NCI-H2196 treated with DMSO at 0.1 percent for 48 hours (cell line): ENCODE measurements around the gene USP47.

ENCODE experiments used
- DNase-seq: peaks from one replicate; lab custom pipeline; 2025; ENCODE audit not compliant: unreplicated experiment; lab: John Stamatoyannopoulos, UW

Gene USP47

GRCh38 chr11:11862999-11863398 is 21.2 kb downstream of the USP47 start:
- no peak for DNase-seq

GRCh38 chr11:11864332-11864731 is 22.6 kb downstream of the USP47 start:
- DNase-seq, result no peak

DNA sequence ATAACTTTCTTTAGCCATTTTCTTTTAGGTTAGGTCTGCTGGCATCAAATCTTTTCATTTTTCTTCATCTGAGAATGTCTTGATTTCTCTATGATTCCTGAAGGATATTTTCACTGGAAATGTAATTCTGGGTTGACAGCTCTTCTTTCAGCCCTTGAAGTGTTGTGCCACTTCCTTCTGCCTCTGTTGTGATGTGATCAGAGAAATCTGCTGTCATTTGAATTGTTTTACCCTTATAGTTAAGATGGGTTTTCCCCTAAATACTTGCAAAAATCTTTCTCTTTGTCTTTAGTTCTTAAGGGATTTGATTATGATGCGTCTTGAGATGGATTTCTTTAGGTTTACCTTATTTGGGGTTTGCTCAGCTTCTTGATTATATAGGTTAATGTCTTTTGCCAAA is 23.0 kb downstream of the USP47 start:
- no peak for DNase-seq

- DNase-seq, result no peak
These were observed 23.7 kb downstream of the USP47 start for GRCh38 chr11:11865449-11865848.

DNA sequence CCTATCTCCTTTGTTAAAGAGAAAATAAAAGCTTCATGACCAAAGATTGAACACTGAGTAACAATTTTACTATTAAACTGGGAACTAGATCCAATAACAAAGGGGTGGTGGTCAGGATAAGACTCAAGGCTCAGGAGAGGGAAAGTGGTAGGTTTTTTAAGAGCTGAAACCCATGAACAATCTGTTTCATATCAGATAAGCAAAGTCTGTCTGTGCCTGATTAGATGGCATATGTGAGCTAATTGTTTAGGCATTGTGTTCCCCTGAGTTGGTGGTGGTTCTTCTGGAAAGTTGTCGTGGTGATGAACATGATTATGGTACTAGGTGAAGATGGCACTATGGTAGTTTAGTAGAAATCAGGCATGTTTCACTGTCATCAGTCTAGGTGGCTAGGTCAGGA is 24.4 kb downstream of the USP47 start:
- DNase-seq, result no peak

- DNase-seq, result no peak
These were observed 25.9 kb downstream of the USP47 start for GRCh38 chr11:11867720-11868119.

DNA sequence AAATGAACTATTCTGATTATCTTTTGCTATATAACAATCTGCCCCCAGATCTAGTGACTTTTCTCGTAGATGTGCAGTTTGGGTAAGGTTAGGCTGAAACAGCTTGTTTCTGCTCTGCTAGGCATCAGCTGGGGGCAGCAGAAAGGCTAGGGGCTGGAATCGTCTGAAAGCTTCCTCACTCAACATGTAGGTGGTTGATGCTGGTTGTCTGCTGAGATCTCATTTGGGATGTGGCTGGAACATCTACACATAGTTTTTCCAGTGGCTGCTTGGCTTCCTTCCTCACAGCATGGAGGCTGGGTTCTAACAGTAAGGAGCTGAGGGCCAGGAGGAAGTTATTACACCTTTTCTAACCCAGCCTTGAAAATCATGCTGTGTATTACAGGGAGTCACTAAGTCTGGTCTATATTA is 30.2 kb downstream of the USP47 start:
- DNase-seq, result no peak

- peak; percentile 11 for DNase-seq
These were observed 34.7 kb downstream of the USP47 start for GRCh38 chr11:11876458-11876857.

DNA sequence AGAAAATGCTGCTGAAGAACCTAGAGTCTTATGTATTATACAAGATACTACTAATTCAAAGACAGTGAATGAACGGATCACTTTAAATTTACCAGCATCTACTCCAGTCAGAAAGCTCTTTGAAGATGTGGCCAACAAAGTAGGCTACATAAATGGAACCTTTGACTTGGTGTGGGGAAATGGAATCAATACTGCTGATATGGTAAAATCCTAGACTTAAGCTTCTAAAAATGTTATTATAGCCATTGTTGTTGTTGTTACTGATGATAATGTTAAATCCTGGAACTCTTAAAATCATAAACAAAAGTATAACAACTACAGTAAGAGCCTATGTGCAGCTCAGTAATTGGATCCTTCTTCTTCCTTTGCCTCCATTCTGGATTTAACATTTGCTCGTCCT is 38.4 kb downstream of the USP47 start:
- no peak for DNase-seq

- no peak for DNase-seq
These were observed 40.8 kb downstream of the USP47 start for GRCh38 chr11:11882539-11882938.

DNA sequence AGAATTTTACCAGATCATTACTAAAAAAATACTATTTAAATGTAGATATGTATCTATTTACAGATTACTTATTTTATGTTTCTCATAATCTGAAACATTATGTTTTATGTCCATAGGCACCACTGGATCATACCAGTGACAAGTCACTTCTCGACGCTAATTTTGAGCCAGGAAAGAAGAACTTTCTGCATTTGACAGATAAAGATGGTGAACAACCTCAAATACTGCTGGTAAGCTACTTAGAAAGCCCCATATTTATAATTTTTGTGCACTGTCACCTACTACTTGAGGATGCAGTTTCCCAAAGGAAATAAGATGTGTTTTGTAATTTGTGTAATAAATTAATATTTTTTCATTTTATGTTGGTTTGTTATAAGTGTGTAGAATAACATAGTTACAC is 42.6 kb downstream of the USP47 start:
- DNase-seq, result no peak

DNA sequence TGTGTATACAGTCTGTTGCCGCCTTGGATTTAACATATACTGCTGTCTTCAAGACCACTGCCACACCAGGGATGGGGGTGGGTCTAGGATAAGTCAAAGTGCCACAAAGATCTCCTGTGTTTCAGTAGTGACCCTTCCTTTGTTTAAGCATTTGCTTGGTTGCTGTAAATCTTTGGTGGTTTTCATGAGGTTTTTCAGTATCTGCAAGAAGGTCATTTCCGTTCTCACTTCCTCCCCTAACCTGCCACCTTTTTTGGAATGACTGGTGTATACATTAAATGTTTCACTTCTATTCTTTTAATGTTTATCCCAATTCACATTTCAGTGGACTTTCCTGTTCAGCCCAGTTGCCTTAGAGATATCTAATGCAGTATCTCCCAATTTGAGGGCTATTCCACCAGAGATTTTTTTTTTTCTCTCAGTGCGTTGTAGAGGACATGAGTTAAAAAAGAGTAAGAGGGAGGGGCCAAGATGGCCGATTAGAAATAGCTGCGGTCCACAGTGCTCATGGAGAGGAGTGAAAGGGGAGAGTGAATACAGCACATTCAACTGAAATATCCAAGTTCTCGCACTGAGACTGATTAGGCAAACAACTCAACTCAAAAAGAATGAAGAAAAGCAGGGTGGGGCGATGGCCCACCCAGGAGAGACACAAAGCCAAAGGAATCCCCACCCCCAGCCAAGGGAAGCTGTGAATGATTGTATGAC is 43.2 kb downstream of the USP47 start:
- DNase-seq, result no peak

DNA sequence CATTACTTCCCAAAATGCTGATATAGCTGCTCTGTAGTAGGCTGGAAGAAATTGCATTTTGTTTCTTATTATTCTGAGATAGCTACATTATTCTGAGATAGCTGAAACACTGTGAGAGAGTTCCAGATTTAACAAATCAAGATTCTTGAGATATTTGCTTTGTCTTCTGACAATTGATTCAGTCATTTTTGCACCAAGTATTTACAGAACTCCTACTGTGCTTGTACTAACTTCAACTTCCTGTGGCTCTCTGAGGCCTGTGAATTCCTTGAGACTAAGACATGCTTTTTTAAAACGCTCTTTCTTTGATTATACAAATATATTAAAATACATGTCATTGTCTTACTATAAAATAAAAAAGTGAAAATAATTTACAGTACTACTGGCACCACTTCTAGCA is 52.7 kb downstream of the USP47 start:
- no peak for DNase-seq

DNA sequence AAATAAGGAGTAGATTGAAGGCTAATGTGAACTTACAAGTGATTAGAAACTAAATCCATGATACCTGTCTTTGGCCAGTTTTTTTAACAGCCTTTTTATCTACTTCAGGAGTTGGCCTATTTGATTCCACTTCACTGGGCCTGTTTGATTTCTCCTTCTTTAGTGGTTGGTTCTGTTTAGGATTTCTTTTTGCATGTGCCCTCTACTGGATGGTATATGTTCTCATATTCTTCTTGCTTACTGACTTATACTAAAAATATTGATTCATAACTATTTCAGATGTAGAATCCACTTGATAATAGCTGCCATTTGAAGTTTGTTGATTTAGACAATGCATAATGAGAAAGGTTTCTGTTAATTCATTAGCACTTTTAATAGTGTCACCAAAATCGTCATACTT is 53.9 kb downstream of the USP47 start:
- no peak for DNase-seq

DNA sequence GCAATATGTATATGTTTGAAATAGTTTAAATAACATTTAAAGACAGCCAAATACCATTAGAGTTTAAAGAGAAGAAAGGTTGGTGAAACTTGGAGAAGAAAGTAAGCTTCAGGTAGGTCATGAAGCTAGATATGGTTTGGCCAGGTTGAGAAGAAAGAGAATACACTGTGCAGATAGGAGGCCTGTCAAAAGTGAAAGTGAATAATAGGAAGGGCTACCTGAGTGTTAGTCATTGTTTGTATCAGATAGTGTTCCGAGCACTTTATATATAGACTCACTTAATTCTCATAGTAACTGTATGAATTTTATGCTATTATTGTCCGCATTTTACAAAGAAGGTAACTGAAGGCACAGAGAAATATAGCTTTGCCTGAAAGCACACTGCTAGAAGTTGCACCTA is 56.9 kb downstream of the USP47 start:
- no peak for DNase-seq

- DNase-seq, result no peak
These were observed 57.6 kb downstream of the USP47 start for GRCh38 chr11:11899401-11899800.

DNA sequence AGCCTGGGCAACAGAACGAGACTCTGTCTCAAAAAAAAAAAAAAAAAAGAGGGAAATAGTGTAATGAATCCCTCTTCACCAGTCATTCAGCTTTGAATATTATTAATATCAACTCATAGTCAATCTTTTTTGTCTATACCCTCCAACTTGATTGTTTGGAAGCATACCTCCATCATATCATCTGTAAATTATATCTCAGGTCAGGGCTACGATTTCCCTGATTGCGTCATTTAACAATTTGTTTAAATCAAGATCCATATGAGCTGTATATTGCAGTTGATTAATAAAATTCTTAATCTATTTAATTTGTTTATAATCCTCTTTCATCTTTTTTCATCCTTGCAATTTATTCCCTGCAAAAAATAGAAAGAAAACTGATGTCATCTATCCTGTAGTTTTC is 60.2 kb downstream of the USP47 start:
- no peak for DNase-seq

DNA sequence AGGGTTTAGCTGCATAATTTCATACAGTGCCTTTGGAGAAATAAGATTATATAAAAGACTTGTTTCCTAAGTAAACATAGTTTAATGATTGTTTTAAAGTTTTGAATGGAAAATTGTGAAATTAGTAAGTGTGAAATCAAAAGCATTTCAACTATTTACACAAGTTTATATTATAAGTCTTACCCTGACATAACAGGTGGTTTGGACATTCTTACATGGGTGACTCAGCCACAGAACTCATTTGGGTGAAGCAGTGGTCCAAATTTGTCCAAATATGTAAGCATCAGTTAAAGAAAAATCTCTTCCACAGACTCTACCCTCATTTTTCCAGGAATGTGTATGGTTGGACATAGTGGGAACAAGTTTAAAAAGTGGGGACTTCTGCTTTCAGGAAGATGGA is 68.0 kb downstream of the USP47 start:
- DNase-seq, result no peak

- no peak for DNase-seq
These were observed 68.8 kb downstream of the USP47 start for GRCh38 chr11:11910541-11910940.

DNA sequence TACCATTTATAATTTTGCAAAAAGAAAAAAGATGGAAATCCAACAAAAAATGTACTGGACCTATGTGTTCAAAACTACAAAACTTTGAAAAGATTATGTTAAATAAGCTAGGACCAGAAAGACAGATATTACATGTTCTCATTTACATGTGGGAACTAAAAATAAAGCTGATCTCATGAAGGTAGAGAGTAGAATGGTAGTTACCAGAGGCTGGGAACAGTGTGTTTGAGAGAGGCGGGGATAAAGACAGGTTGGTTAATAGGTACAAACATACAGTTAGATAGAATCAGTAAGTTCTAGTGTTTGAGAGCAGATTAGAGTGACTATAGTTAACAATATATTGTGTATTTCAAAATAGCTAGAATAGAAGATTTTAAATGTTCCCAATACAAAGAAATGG is 71.6 kb downstream of the USP47 start:
- DNase-seq, result no peak

DNA sequence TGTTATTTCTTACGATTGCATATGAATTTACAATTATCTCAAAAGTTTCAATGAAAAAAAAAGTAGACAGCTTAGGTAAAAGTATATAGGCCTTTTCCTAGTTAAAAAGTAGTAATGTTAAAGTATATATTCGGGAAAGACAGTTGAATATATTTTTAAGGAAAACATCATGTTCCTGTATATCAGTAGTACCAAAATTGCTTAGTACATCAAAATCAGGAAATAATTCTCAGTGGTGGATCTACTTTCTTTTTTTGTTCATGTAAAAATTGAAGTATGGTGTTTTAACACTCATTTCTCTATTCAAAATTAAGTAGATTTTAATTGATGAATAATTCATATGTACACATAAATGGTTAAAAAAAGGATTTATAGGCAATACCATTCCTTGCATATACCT is 73.9 kb downstream of the USP47 start:
- no peak for DNase-seq

GRCh38 chr11:11916981-11917399 is 75.2 kb downstream of the USP47 start:
- no peak for DNase-seq

- DNase-seq, result no peak
These were observed 82.1 kb downstream of the USP47 start for GRCh38 chr11:11923828-11924227.
